Spleen (tissue), 11 donors: ENCODE measurements around the gene IGFBP6. TPM values are rescaled to one million over a fixed set of nuclear protein-coding genes. Genes with fewer than 3 reads are reported as not detected.

ENCODE experiments used
- DNase-seq: peaks from one replicate; pipeline ENCODE4 v3.0.0-alpha.2; 2020
- H3K27ac ChIP-seq, 8 donors: fragments of 200-600 bp; sonication (generic) in 7 of 8; 1 replicate in 4 of 8; 2 replicates in 4 of 8; pipeline versions ENCODE4 v1.5.0 to v1.8.0; 2016 to 2021; ENCODE audit warnings: inconsistent platforms in 4 of 8, mild to moderate bottlenecking in 4 of 8, moderate library complexity in 1 of 8
- H3K27me3 ChIP-seq, 7 donors: fragments of 200-600 bp; sonication (generic) in 6 of 7; replicated peaks in 1 of 7; 1 replicate in 4 of 7; 2 replicates in 3 of 7; pipeline versions ENCODE4 v1.5.0 to v1.8.0; 2016 to 2021; ENCODE audit warnings: inconsistent platforms in 3 of 7, mild to moderate bottlenecking in 1 of 7
- H3K36me3 ChIP-seq, 6 donors: fragments of 200-600 bp; sonication (generic) in 5 of 6; 1 replicate in 4 of 6; 2 replicates in 2 of 6; pipeline versions ENCODE4 v1.5.0 to v1.8.0; 2016 to 2021; ENCODE audit warnings: inconsistent platforms in 2 of 6
- H3K4me1 ChIP-seq, 6 donors: fragments of 200-600 bp; sonication (generic) in 5 of 6; 1 replicate in 3 of 6; 2 replicates in 3 of 6; pipeline versions ENCODE4 v1.5.0 to v1.8.0; 2016 to 2021; ENCODE audit warnings: inconsistent platforms in 3 of 6
- H3K4me3 ChIP-seq, 8 donors: fragments of 200-600 bp; sonication (generic) in 7 of 8; 1 replicate in 4 of 8; 2 replicates in 4 of 8; pipeline versions ENCODE4 v1.5.0 to v1.8.0; 2016 to 2021; ENCODE audit warnings: inconsistent platforms in 4 of 8, mild to moderate bottlenecking in 4 of 8, moderate library complexity in 2 of 8
- H3K9me3 ChIP-seq, 8 donors: fragments of 200-600 bp; sonication (generic) in 7 of 8; 1 replicate in 4 of 8; 2 replicates in 4 of 8; pipeline versions ENCODE4 v1.5.0 to v1.8.0; 2016 to 2021; ENCODE audit warnings: inconsistent platforms in 4 of 8
- CTCF ChIP-seq, 11 experiments: fragments of 200-600 bp in 7 of 11; fragments of 450-650 bp in 4 of 11; sonication (generic) in 4 of 11; IDR thresholded peaks in 8 of 11; conservative IDR thresholded peaks in 3 of 11; 1 replicate in 7 of 11; 2 replicates in 4 of 11; pipeline versions ENCODE4 v1.4.0 to v1.8.0; 2016 to 2021; ENCODE audit warnings: antibody characterized with exemption in 11 of 11, inconsistent platforms in 4 of 11, mild to moderate bottlenecking in 1 of 11
- POLR2A ChIP-seq, 3 donors: fragments of 450-650 bp; IDR thresholded peaks; one replicate each; pipeline ENCODE4 v1.5.1; 2017; ENCODE audit warnings: antibody characterized with exemption in 3 of 3, mild to moderate bottlenecking in 1 of 3
- POLR2AphosphoS5 ChIP-seq, 3 donors: sonication (generic); formaldehyde crosslinking; IDR thresholded peaks; one replicate each; pipeline ENCODE4 v1.5.1; 2017; ENCODE audit warnings: antibody characterized with exemption in 3 of 3
- WGBS, 5 donors: extraction: QIAGEN DNeasy Blood & Tissue Kit in 3 of 5; methylation state at CpG; one replicate each; pipeline versions ENCODE4 v1.1.5 to v1.1.7; 2013 to 2018; 5-methylcytosine and 5-hydroxymethylcytosine counted together
- intact Hi-C: fragments of 100-400 bp; cut with DNase I; formaldehyde crosslinking; loops from one replicate; pipeline ENCODE4 v1.15.0; 2023; ENCODE audit warnings: low total_unique reads
- microRNA-seq, 3 donors: library from miRNA; unstranded; fragments of <30 nt; microRNA quantifications; one replicate each; pipeline versions ENCODE4 to v1.1.0, GENCODE V29; 2019 to 2020
- polyA plus RNA-seq, 3 donors: library from polyadenylated mRNA; stranded (reverse); fragments of 200-250 nt; gene quantifications; one replicate each; pipeline ENCODE4 v1.2.1, GENCODE V29; 2013
- small RNA-seq, 4 donors: library from RNA; depleted of rRNA; stranded (forward); fragments of <200 nt; gene quantifications; one replicate each; pipeline ENCODE3, GENCODE V24; 2016
- total RNA-seq, 7 donors: library from RNA; depleted of rRNA in 3 of 7; stranded (reverse); fragments of >200 nt in 3 of 7; fragmentation: NEBNext Ultra II Directional in 4 of 7; extraction: Animal tissue kit (Norgen Biotek cat#: 25700) in 4 of 7; gene quantifications; one replicate each; pipeline versions ENCODE4 v1.1.0 to v1.2.1, GENCODE V29; 2016 to 2021
- donor health status: healthy with polysubstance abuse.
- donor health status: DM: no; HTN: no; CAD: no; lungs with moderate emphysema.
- donor health status: DM: no; HTN: no; CAD: no.
- donor health status: Bipolar disorder and iron deficiency.
- donor health status: healthy.
- donor health status: DM: no; HTN: no; CAD: no.
- donor health status: DM: yes; HTN: yes; CAD: no.

The IGFBP6 gene
- total and polyA plus RNA-seq, 10 donors, result 35.2 to 183 (median 80.0) TPM

DNA sequence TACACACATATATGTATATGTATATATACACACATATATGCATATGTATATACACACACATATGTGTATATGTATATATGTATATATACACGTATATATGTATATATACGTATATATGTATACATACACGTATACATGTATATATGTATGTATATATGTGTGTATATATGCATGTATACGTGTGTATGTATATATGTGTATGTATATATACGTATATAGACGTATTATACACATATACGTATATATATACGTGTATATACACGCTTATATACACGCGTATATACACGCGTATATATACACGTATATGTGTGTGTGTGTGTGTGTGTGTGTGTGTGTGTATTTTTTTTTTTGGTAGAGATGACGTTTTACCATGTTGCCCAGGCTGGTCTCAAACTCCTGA lies 50.2 kb downstream of the IGFBP6 start:
- no peak overlapping the region for H3K27ac ChIP-seq
- TF ChIP-seq POLR2AphosphoS5 (IDR thresholded peaks at IDR 0.05) (no peak), CTCF (IDR thresholded peaks at IDR 0.05 in 8 of 11, conservative IDR thresholded peaks at IDR 0.05 in 3 of 11) (no peak), POLR2A (IDR thresholded peaks at IDR 0.05) (no peak)
- no peaks in the 10 kb centered on the region for H3K4me1 ChIP-seq
- H3K4me3 ChIP-seq, result no peak overlapping the region
- intact Hi-C loops, result no loop called here
- H3K27me3 ChIP-seq, result no peaks in the 10 kb centered on the region
- no peaks in the 10 kb centered on the region for H3K9me3 ChIP-seq
- 90 to 94% (median 93%) methylated on average over 15 of the region's 15 CpGs for WGBS, 5 donors
- no peaks in the 10 kb centered on the region for H3K36me3 ChIP-seq
- DNase-seq, result no peak

DNA sequence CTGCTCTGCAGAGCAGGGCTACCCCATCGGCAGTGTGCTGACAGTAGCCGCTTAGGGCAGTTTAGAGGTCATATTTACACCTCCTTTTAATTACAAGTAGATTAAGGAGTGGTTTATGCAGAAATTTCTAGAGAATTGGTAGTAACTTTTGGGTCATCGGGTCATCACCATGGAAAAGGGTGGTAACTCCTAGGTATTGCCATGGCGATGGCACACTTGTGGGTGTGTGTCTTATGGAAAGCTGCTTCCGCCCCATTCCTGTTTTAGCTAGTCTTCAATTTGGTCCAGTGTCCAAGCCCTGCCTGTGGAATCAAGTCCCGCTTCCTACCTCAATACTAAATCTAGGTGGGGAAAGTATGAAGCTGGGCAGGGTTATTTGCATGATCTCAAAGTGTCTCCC lies 53.6 kb downstream of the IGFBP6 start:
- Histone ChIP-seq H3K4me1 (no peaks in the 10 kb centered on the region), H3K27ac (no peak overlapping the region), H3K27me3 (no peaks in the 10 kb centered on the region), H3K4me3 (no peak overlapping the region), H3K36me3 (no peaks in the 10 kb centered on the region), H3K9me3 (no peaks in the 10 kb centered on the region)
- TF ChIP-seq CTCF (IDR thresholded peaks at IDR 0.05 in 8 of 11, conservative IDR thresholded peaks at IDR 0.05 in 3 of 11) (no peak), POLR2AphosphoS5 (IDR thresholded peaks at IDR 0.05) (no peak), POLR2A (IDR thresholded peaks at IDR 0.05) (no peak)
- no peak for DNase-seq
- WGBS, 5 donors, result 89 to 96% (median 95%) methylated on average over 6 of the region's 6 CpGs
- intact Hi-C loops, result no loop called here

Small RNA genes within 50 kb of the gene (microRNA-seq; reads per million reads assigned to microRNA genes)
- gene MIR6757, result 1.1 to 1.4 (median 1.4) reads per million in 3 donors

Small RNA genes within 50 kb of the gene (small RNA-seq; reads per million reads assigned to genes)
- gene HIGD1AP1 (0 reads per million in 4 donors), gene MIR6757 (0 to 0.21 (median 0) reads per million in 4 donors), gene RNU6-333P (0 reads per million in 4 donors)

Other genes with a start within 250 kb of the IGFBP6 start
- gene KRT78, start 248.7 kb upstream of the IGFBP6 start, total RNA-seq, result not detected
- gene KRT78, start 248.7 kb upstream of the IGFBP6 start, polyA plus RNA-seq, result under 1 TPM in 2 of 3 donors, not detected in 1; 0.24 to 0.83 TPM
- 10 to 100 TPM in 6 of 7 donors, 1 to 10 TPM in 1; 10.0 to 23.1 (median 18.6) TPM for gene KRT8, start 192.6 kb upstream of the IGFBP6 start, total RNA-seq
- 10 to 100 TPM; 16.3 to 21.8 (median 19.3) TPM for gene KRT8, start 192.6 kb upstream of the IGFBP6 start, polyA plus RNA-seq
- gene KRT18, start 148.5 kb upstream of the IGFBP6 start, total RNA-seq, result 10 to 100 TPM; 23.3 to 57.2 (median 26.0) TPM
- gene KRT18, start 148.5 kb upstream of the IGFBP6 start, polyA plus RNA-seq, result 10 to 100 TPM; 16.8 to 23.0 (median 18.4) TPM
- 100 to 1,000 TPM; 379 to 490 (median 468) TPM for gene EIF4B, start 91.2 kb upstream of the IGFBP6 start, total RNA-seq
- 100 to 1,000 TPM; 105 to 132 (median 119) TPM for gene EIF4B, start 91.2 kb upstream of the IGFBP6 start, polyA plus RNA-seq
- gene TNS2, start 47.6 kb upstream of the IGFBP6 start, total RNA-seq, result 100 to 1,000 TPM in 6 of 7 donors, 10 to 100 TPM in 1; 72.4 to 301 (median 170) TPM
- gene TNS2, start 47.6 kb upstream of the IGFBP6 start, polyA plus RNA-seq, result 100 to 1,000 TPM in 1 of 3 donors, 10 to 100 TPM in 2; 36.6 to 159 (median 67.5) TPM
- 10 to 100 TPM; 29.2 to 44.5 (median 36.4) TPM for gene SPRYD3, start 18.3 kb upstream of the IGFBP6 start, total RNA-seq
- gene SPRYD3, start 18.3 kb upstream of the IGFBP6 start, polyA plus RNA-seq, result 10 to 100 TPM; 10.8 to 31.0 (median 15.9) TPM
- under 1 TPM in 6 of 7 donors, not detected in 1; 0.37 to 0.80 (median 0.54) TPM for gene SOAT2, start 5.8 kb downstream of the IGFBP6 start, total RNA-seq
- gene SOAT2, start 5.8 kb downstream of the IGFBP6 start, polyA plus RNA-seq, result 1 to 10 TPM in 1 of 3 donors, under 1 TPM in 2; 0.52 to 2.2 (median 0.99) TPM
- gene ZNF740, start 83.1 kb downstream of the IGFBP6 start, total RNA-seq, result 10 to 100 TPM; 23.6 to 66.1 (median 45.1) TPM
- gene ZNF740, start 83.1 kb downstream of the IGFBP6 start, polyA plus RNA-seq, result 10 to 100 TPM in 1 of 3 donors, 1 to 10 TPM in 2; 5.6 to 12.1 (median 7.5) TPM
- 10 to 100 TPM; 33.7 to 73.0 (median 39.7) TPM for gene CSAD, start 83.3 kb downstream of the IGFBP6 start, total RNA-seq
- 10 to 100 TPM; 17.9 to 36.3 (median 34.1) TPM for gene CSAD, start 83.3 kb downstream of the IGFBP6 start, polyA plus RNA-seq
- gene ITGB7, start 109.6 kb downstream of the IGFBP6 start, total RNA-seq, result 10 to 100 TPM; 35.5 to 75.5 (median 62.2) TPM
- gene ITGB7, start 109.6 kb downstream of the IGFBP6 start, polyA plus RNA-seq, result 10 to 100 TPM; 23.9 to 62.5 (median 46.5) TPM
- 10 to 100 TPM in 5 of 7 donors, 1 to 10 TPM in 2; 9.4 to 20.8 (median 14.4) TPM for gene RARG, start 134.5 kb downstream of the IGFBP6 start, total RNA-seq
- 10 to 100 TPM in 1 of 3 donors, 1 to 10 TPM in 2; 4.6 to 10.1 (median 4.9) TPM for gene RARG, start 134.5 kb downstream of the IGFBP6 start, polyA plus RNA-seq
- 1 to 10 TPM; 1.7 to 7.2 (median 4.7) TPM for gene ESPL1, start 170.6 kb downstream of the IGFBP6 start, total RNA-seq
- gene ESPL1, start 170.6 kb downstream of the IGFBP6 start, polyA plus RNA-seq, result 1 to 10 TPM in 1 of 3 donors, under 1 TPM in 2; 0.85 to 1.9 (median 0.93) TPM
- 100 to 1,000 TPM; 399 to 795 (median 497) TPM for gene PFDN5, start 197.9 kb downstream of the IGFBP6 start, total RNA-seq
- 1,000 to 10,000 TPM; 1,813 to 2,525 (median 1,837) TPM for gene PFDN5, start 197.9 kb downstream of the IGFBP6 start, polyA plus RNA-seq
- 10 to 100 TPM; 31.1 to 53.3 (median 34.9) TPM for gene MYG1, start 202.0 kb downstream of the IGFBP6 start, total RNA-seq
- 10 to 100 TPM; 56.6 to 79.2 (median 76.0) TPM for gene MYG1, start 202.0 kb downstream of the IGFBP6 start, polyA plus RNA-seq
- 10 to 100 TPM; 39.3 to 67.9 (median 49.7) TPM for gene AAAS, start 223.9 kb downstream of the IGFBP6 start, total RNA-seq
- gene AAAS, start 223.9 kb downstream of the IGFBP6 start, polyA plus RNA-seq, result 10 to 100 TPM; 32.4 to 42.4 (median 33.5) TPM
- not detected for gene SP7, start 238.7 kb downstream of the IGFBP6 start, total RNA-seq
- gene SP7, start 238.7 kb downstream of the IGFBP6 start, polyA plus RNA-seq, result not detected